ENCODE measurements around the gene SLC35F3. TPM values are rescaled to one million over a fixed set of nuclear protein-coding genes. Genes with fewer than 3 reads are reported as not detected.

The SLC35F3 gene
- total RNA-seq, 1 donor: not detected

GRCh38 chr1:234185438-234185837 lies 281.0 kb downstream of the SLC35F3 start:
- Histone ChIP-seq H3K4me3 (ENCODE audit: insufficient read depth, low read length) (no peak overlapping the region), H3K4me1 (ENCODE audit: insufficient read depth, low read length) (no peaks in the 10 kb centered on the region), H3K27me3 (ENCODE audit: insufficient read depth, low read length) (no peaks in the 10 kb centered on the region), H2AFZ (ENCODE audit: low read length) (no peak overlapping the region), H3K4me2 (ENCODE audit: insufficient read depth, low read length) (no peak overlapping the region), H3K9me3 (ENCODE audit: low read depth, low read length) (no peaks in the 10 kb centered on the region), H3K27ac (ENCODE audit: low read depth, low read length) (no peak overlapping the region), H3K36me3 (ENCODE audit: insufficient read depth, low read length) (no peaks in the 10 kb centered on the region), H4K20me1 (ENCODE audit: insufficient read depth, low read length) (no peaks in the 10 kb centered on the region), H3K79me2 (ENCODE audit: insufficient read depth, low read length) (no peaks in the 10 kb centered on the region)
- DNase-seq (ENCODE audit: insufficient read length, low spot score, missing footprints): no peak
- TF ChIP-seq, protein P1, sequence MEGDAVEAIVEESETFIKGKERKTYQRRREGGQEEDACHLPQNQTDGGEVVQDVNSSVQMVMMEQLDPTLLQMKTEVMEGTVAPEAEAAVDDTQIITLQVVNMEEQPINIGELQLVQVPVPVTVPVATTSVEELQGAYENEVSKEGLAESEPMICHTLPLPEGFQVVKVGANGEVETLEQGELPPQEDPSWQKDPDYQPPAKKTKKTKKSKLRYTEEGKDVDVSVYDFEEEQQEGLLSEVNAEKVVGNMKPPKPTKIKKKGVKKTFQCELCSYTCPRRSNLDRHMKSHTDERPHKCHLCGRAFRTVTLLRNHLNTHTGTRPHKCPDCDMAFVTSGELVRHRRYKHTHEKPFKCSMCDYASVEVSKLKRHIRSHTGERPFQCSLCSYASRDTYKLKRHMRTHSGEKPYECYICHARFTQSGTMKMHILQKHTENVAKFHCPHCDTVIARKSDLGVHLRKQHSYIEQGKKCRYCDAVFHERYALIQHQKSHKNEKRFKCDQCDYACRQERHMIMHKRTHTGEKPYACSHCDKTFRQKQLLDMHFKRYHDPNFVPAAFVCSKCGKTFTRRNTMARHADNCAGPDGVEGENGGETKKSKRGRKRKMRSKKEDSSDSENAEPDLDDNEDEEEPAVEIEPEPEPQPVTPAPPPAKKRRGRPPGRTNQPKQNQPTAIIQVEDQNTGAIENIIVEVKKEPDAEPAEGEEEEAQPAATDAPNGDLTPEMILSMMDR (IDR thresholded peaks at IDR 0.05; ENCODE audit: extremely low read depth, low read depth, low read length): no peak

DNA sequence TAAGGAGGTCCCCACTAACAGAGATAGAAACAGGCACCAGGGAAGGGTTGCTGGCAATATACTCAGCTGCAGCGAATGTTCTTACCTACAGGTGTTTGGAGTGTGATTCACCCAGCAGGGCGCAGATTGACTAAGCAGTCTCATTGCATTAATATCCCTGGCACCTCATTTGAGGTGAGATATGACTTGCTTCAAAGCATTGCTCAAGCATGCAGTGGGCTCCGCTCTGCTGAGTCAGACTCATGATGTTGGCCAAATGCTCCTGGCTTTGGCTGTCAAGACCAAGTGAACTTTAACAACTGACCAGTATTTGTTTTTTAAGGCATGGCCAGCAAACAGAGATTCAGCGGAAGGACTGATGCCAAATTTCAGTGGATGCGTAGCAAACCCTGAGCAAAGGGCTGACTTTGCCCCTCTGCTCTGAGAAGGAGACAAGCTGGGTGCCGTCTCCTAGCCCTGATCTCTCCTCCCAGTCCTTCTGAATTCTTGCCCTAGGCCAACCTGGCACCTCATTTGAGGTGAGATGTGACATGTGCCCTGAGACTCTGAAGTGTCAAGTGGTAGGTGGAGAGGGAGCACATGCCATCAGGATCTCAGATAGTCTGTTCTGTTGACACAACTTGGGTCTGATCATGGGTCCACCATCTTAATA lies 281.7 kb downstream of the SLC35F3 start:
- TF ChIP-seq, protein P1 (IDR thresholded peaks at IDR 0.05; ENCODE audit: extremely low read depth, low read depth, low read length): no peak
- DNase-seq (ENCODE audit: insufficient read length, low spot score, missing footprints): no peak
- no peaks in the 10 kb centered on the region for H3K79me2 ChIP-seq (ENCODE audit: insufficient read depth, low read length)
- no peaks in the 10 kb centered on the region for H4K20me1 ChIP-seq (ENCODE audit: insufficient read depth, low read length)
- no peaks in the 10 kb centered on the region for H3K36me3 ChIP-seq (ENCODE audit: insufficient read depth, low read length)
- no peaks in the 10 kb centered on the region for H3K27me3 ChIP-seq (ENCODE audit: insufficient read depth, low read length)
- no peak overlapping the region for H3K4me3 ChIP-seq (ENCODE audit: insufficient read depth, low read length)
- no peaks in the 10 kb centered on the region for H3K4me1 ChIP-seq (ENCODE audit: insufficient read depth, low read length)
- H3K27ac ChIP-seq (ENCODE audit: low read depth, low read length): no peak overlapping the region
- H3K9me3 ChIP-seq (ENCODE audit: low read depth, low read length): no peaks in the 10 kb centered on the region
- H3K4me2 ChIP-seq (ENCODE audit: insufficient read depth, low read length): no peak overlapping the region
- no peak overlapping the region for H2AFZ ChIP-seq (ENCODE audit: low read length)

- no peaks in the 10 kb centered on the region for H3K36me3 ChIP-seq (ENCODE audit: insufficient read depth, low read length)
- no peaks in the 10 kb centered on the region for H3K27me3 ChIP-seq (ENCODE audit: insufficient read depth, low read length)
- H3K4me3 ChIP-seq (ENCODE audit: insufficient read depth, low read length): no peak overlapping the region
- H3K4me1 ChIP-seq (ENCODE audit: insufficient read depth, low read length): no peaks in the 10 kb centered on the region
- no peak overlapping the region for H2AFZ ChIP-seq (ENCODE audit: low read length)
- no peak overlapping the region for H3K27ac ChIP-seq (ENCODE audit: low read depth, low read length)
- DNase-seq (ENCODE audit: insufficient read length, low spot score, missing footprints): no peak
- no peaks in the 10 kb centered on the region for H3K9me3 ChIP-seq (ENCODE audit: low read depth, low read length)
- no peaks in the 10 kb centered on the region for H3K79me2 ChIP-seq (ENCODE audit: insufficient read depth, low read length)
- no peaks in the 10 kb centered on the region for H4K20me1 ChIP-seq (ENCODE audit: insufficient read depth, low read length)
- TF ChIP-seq, protein P1 (IDR thresholded peaks at IDR 0.05; ENCODE audit: extremely low read depth, low read depth, low read length): no peak
- H3K4me2 ChIP-seq (ENCODE audit: insufficient read depth, low read length): no peak overlapping the region
Observed at GRCh38 chr1:234188454-234188792, 283.9 kb downstream of the SLC35F3 start.

DNA sequence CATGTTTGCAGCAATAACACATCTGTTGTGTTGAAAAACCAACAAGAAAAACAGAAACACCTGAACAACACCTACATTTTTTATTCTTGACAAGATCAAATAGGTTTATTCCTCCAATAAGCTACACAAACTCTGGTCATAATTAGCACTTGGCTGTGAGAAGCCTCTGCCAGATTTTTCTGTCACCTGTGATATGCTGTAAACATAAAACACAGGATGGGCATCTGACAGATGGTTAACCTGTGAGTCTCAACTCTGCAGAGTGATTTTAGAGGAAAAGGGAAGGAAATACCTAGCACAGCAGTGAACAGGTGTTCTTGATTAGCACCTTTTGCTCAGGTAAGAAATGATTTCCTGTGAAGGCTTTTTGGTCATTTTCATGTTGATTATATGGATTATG lies 293.4 kb downstream of the SLC35F3 start:
- TF ChIP-seq, protein P1 (IDR thresholded peaks at IDR 0.05; ENCODE audit: extremely low read depth, low read depth, low read length): no peak
- Histone ChIP-seq H3K36me3 (ENCODE audit: insufficient read depth, low read length) (no peaks in the 10 kb centered on the region), H3K27ac (ENCODE audit: low read depth, low read length) (no peak overlapping the region), H3K27me3 (ENCODE audit: insufficient read depth, low read length) (no peaks in the 10 kb centered on the region), H3K4me3 (ENCODE audit: insufficient read depth, low read length) (no peak overlapping the region), H3K9me3 (ENCODE audit: low read depth, low read length) (no peaks in the 10 kb centered on the region), H2AFZ (ENCODE audit: low read length) (no peak overlapping the region), H3K4me1 (ENCODE audit: insufficient read depth, low read length) (no peaks in the 10 kb centered on the region), H3K4me2 (ENCODE audit: insufficient read depth, low read length) (no peak overlapping the region), H4K20me1 (ENCODE audit: insufficient read depth, low read length) (no peaks in the 10 kb centered on the region), H3K79me2 (ENCODE audit: insufficient read depth, low read length) (no peaks in the 10 kb centered on the region)
- no peak for DNase-seq (ENCODE audit: insufficient read length, low spot score, missing footprints)
